Esophagus squamous epithelium (tissue), 5 donors: ENCODE results near the gene VBP1. TPM values are rescaled to one million over a fixed set of nuclear protein-coding genes. Genes with fewer than 3 reads are reported as not detected.
"Not testable (repeated sequence)": the region's sequence is repeated elsewhere in the genome, so short reads cannot be mapped to it uniquely, and the experiment has no call there.

Experiments
- DNase-seq: peaks from one replicate; lab custom pipeline; 2025; lab: John Stamatoyannopoulos, UW
- H3K27ac ChIP-seq, 4 donors: fragments of 200-600 bp; sonication (generic); one replicate each; pipeline ENCODE4 v1.5.1; 2016 to 2019; ENCODE audit warnings: mild to moderate bottlenecking in 1 of 4
- H3K27me3 ChIP-seq, 4 donors: fragments of 200-600 bp; sonication (generic); 1 replicate in 3 of 4; 2 replicates in 1 of 4; pipeline versions ENCODE4 v1.5.1 to v1.6.0; 2017 to 2021; ENCODE audit warnings: antibody characterized with exemption in 1 of 4
- H3K36me3 ChIP-seq, 3 donors: fragments of 200-600 bp; sonication (generic); one replicate each; pipeline ENCODE4 v1.5.1; 2016 to 2019
- H3K4me1 ChIP-seq, 3 donors: fragments of 200-600 bp; sonication (generic); one replicate each; pipeline ENCODE4 v1.5.1; 2017 to 2019
- H3K4me3 ChIP-seq, 4 donors: fragments of 200-600 bp; sonication (generic); 1 replicate in 3 of 4; 2 replicates in 1 of 4; pipeline ENCODE4 v1.5.1; 2016 to 2019; ENCODE audit warnings: mild to moderate bottlenecking in 2 of 4, moderate library complexity in 1 of 4
- H3K9me3 ChIP-seq, 3 donors: fragments of 200-600 bp; sonication (generic); one replicate each; pipeline ENCODE4 v1.5.1; 2016 to 2019
- POLR2A ChIP-seq, 4 donors: fragments of 450-650 bp; IDR thresholded peaks; one replicate each; pipeline ENCODE4 v1.6.1; 2017; ENCODE audit warnings: antibody characterized with exemption in 4 of 4, mild to moderate bottlenecking in 4 of 4, moderate library complexity in 3 of 4
- WGBS, 2 donors: methylation state at CpG; one replicate each; pipeline ENCODE4 v1.1.5; 2018; 5-methylcytosine and 5-hydroxymethylcytosine counted together
- intact Hi-C: fragments of 100-400 bp; cut with DNase I; formaldehyde crosslinking; loops from one replicate; pipeline ENCODE4 v1.15.0; 2022
- total RNA-seq, 4 donors: library from RNA; depleted of rRNA; stranded (reverse); fragments of >200 nt; gene quantifications; one replicate each; pipeline ENCODE4 v1.1.0, GENCODE V29; 2016
- TF ChIP-seq, protein P1 (sequence below), 6 experiments: fragments of 450-650 bp in 4 of 6; fragments of 200-600 bp in 2 of 6; sonication (generic) in 2 of 6; IDR thresholded peaks; one replicate each; pipeline ENCODE4 v1.5.1; 2016 to 2019; ENCODE audit warnings: antibody characterized with exemption in 6 of 6, mild to moderate bottlenecking in 4 of 6, moderate library complexity in 4 of 6
- donor health status: DM: yes; HTN: yes; CAD: no.

Gene VBP1
- total RNA-seq, 4 donors from 2014 or later, result 18.8 to 45.5 (median 32.9) TPM

DNA sequence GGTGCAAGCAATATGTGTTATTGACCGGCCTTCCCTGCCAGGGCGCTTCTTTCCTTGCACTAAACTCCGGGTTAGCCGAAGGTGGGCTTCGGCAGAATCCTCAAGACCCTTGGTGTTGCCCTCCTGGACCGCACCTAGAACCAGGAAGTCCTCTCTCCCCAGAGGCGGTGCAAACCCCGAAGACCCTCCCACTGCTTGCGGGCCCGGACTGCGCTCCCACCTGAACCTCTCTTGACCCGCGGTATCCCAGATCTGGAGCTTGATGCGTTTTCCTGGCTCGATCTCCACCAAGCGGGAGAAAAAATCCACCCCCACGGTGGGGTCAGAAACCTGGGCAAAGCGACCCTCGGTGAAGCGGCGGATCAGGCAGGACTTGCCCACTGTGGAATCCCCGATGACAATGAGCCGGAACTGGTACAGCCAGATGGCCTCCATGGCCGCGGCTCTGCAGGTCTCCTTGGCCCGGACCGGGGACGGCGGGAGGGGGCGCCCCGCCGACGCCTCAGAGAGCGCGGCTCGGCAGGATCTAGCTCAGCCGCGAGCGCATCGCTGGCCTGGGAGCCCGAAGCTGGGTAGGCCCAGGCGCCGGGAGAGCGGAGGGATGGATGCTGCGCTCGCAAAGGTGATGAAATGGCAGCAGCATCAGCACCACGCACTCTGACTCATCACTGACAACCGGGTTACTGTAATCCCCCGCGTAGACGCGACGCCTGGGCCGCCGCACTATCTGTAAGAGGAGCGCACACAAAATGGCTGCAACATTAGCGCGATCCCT lies 47.8 kb downstream of the VBP1 start, which contains the start of gene RAB39B:
Gene RAB39B (minus strand): TSS at position 638 of the 775 bp plus-strand sequence. CDS start 203 bp downstream, at position 435.
- no peak for TF ChIP-seq POLR2A (IDR thresholded peaks at IDR 0.05)
- TF ChIP-seq, protein P1, sequence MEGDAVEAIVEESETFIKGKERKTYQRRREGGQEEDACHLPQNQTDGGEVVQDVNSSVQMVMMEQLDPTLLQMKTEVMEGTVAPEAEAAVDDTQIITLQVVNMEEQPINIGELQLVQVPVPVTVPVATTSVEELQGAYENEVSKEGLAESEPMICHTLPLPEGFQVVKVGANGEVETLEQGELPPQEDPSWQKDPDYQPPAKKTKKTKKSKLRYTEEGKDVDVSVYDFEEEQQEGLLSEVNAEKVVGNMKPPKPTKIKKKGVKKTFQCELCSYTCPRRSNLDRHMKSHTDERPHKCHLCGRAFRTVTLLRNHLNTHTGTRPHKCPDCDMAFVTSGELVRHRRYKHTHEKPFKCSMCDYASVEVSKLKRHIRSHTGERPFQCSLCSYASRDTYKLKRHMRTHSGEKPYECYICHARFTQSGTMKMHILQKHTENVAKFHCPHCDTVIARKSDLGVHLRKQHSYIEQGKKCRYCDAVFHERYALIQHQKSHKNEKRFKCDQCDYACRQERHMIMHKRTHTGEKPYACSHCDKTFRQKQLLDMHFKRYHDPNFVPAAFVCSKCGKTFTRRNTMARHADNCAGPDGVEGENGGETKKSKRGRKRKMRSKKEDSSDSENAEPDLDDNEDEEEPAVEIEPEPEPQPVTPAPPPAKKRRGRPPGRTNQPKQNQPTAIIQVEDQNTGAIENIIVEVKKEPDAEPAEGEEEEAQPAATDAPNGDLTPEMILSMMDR (IDR thresholded peaks at IDR 0.05), result no peak
- intact Hi-C loops, result no loop called here
- Histone ChIP-seq H3K9me3 (no peaks in the 10 kb centered on the region), H3K4me1 (no peaks in the 10 kb centered on the region), H3K4me3 (peak within 1 kb of the TSS in 3 of 4 donors; percentile 26 to 60 (median 38)), H3K27me3 (peaks cover 0 to 5% (median 0%) of the 10 kb centered on the region in 4 donors), H3K36me3 (no peaks in the 10 kb centered on the region), H3K27ac (peak within 1 kb of the TSS in 2 of 4 donors; percentile 21 to 48)
- no peak for DNase-seq
- 10 to 38% methylated on average over 6 to 19 of the region's 58 CpGs for WGBS, 2 donors

DNA sequence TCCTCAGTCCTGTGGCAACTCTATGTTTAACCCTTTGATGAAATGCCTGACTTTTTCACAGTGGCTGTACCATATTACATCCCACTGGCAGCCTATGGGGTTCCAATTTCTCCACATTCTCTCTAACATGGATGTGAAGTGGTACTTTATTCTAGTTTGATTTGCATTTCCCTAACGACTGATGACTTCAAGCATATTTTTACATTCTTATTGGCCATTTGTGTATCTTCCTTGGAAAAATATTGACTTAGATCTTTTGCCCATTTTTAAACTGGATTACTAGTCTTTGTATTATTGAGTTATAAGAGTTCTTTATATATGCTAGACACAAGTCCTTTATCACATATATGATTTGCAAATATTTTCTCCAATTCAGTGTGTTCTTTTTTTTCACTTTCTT lies 50.2 kb downstream of the VBP1 start:
- Histone ChIP-seq H3K36me3 (no peaks in the 10 kb centered on the region), H3K27me3 (peaks cover 0 to 5% (median 0%) of the 10 kb centered on the region in 4 donors), H3K27ac (no peak overlapping the region), H3K4me3 (no peak overlapping the region), H3K4me1 (no peaks in the 10 kb centered on the region), H3K9me3 (no peaks in the 10 kb centered on the region)
- intact Hi-C loops, result no loop called here
- no peak for DNase-seq
- TF ChIP-seq, protein P1 (IDR thresholded peaks at IDR 0.05), result no peak
- TF ChIP-seq POLR2A (IDR thresholded peaks at IDR 0.05), result no peak
- WGBS, 2 donors, result 59 to 88% methylated on average over 1 of the region's 1 CpG

DNA sequence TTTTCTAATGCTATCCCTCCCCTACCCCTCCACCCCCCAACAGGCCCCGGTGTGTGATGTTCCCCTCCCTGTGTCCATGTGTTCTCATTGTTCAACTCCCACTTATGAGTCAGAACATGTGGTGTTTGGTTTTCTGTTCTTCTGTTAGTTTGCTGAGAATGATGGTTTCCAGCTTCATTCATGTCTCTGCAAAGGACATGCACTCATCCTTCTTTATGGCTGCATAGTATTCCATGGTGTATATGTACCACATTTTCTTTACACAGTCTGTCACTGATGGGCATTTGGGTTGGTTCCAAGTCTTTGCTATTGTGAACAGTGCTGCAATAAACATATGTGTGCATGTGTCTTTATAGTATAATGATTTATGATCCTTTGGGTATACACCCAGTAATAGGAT lies 51.7 kb downstream of the VBP1 start:
- H3K9me3 ChIP-seq, H3K4me3 ChIP-seq, H3K36me3 ChIP-seq, H3K27ac ChIP-seq, H3K4me1 ChIP-seq, H3K27me3 ChIP-seq, intact Hi-C loops, DNase-seq: not testable (repeated sequence)
- 80 to 100% methylated on average over 1 of the region's 1 CpG for WGBS, 2 donors

- H3K36me3 ChIP-seq, result no peaks in the 10 kb centered on the region
These were observed 54.7 kb downstream of the VBP1 start for GRCh38 chrX:155270969-155271368.

GRCh38 chrX:155279873-155280272 lies 63.6 kb downstream of the VBP1 start:
- WGBS, 2 donors, result 100% methylated on average over 1 of the region's 1 CpG
- Histone ChIP-seq H3K36me3 (no peaks in the 10 kb centered on the region), H3K4me1 (no peaks in the 10 kb centered on the region), H3K27ac (no peak overlapping the region), H3K4me3 (no peak overlapping the region), H3K9me3 (no peaks in the 10 kb centered on the region), H3K27me3 (no peaks in the 10 kb centered on the region)
- TF ChIP-seq, protein P1 (IDR thresholded peaks at IDR 0.05), result no peak
- TF ChIP-seq POLR2A (IDR thresholded peaks at IDR 0.05), result no peak
- no peak for DNase-seq
- intact Hi-C loops, result no loop called here

More at GRCh38 chrX:155270969-155271368, 54.7 kb downstream of the VBP1 start:
- 92 to 100% methylated on average over 1 of the region's 1 CpG for WGBS, 2 donors
- DNase-seq, result no peak
- TF ChIP-seq POLR2A (IDR thresholded peaks at IDR 0.05), result no peak
- TF ChIP-seq, protein P1 (IDR thresholded peaks at IDR 0.05), result no peak
- H3K9me3 ChIP-seq, result no peaks in the 10 kb centered on the region
- H3K4me1 ChIP-seq, result no peaks in the 10 kb centered on the region
- H3K4me3 ChIP-seq, result no peak overlapping the region
- H3K27ac ChIP-seq, result no peak overlapping the region
- no peaks in the 10 kb centered on the region for H3K27me3 ChIP-seq
- intact Hi-C loops, result no loop called here

Other genes with a start within 250 kb of the VBP1 start
- 1 to 10 TPM; 1.2 to 7.4 (median 4.3) TPM for gene F8, start 193.7 kb upstream of the VBP1 start, total RNA-seq
- 10 to 100 TPM in 3 of 4 donors, 1 to 10 TPM in 1; 7.8 to 51.7 (median 34.7) TPM for gene FUNDC2, start 189.6 kb upstream of the VBP1 start, total RNA-seq
- 10 to 100 TPM in 2 of 4 donors, 1 to 10 TPM in 2; 5.1 to 18.3 (median 13.3) TPM for gene CMC4, start 145.3 kb upstream of the VBP1 start, total RNA-seq
- 1 to 10 TPM in 3 of 4 donors, not detected in 1; 1.8 to 3.1 (median 3.1) TPM for gene MTCP1, start 145.3 kb upstream of the VBP1 start, total RNA-seq
- 10 to 100 TPM; 11.8 to 18.6 (median 17.1) TPM for gene BRCC3, start 145.0 kb upstream of the VBP1 start, total RNA-seq
- under 1 TPM; 0.08 to 0.41 (median 0.28) TPM for gene RAB39B, start 48.0 kb downstream of the VBP1 start, total RNA-seq
- gene CLIC2, start 118.2 kb downstream of the VBP1 start, total RNA-seq, result 1 to 10 TPM; 3.0 to 7.3 (median 5.2) TPM
- gene F8A2, start 165.6 kb downstream of the VBP1 start, total RNA-seq, result not detected
- 10 to 100 TPM in 2 of 4 donors, 1 to 10 TPM in 2; 1.2 to 12.7 (median 8.8) TPM for gene F8A3, start 242.2 kb downstream of the VBP1 start, total RNA-seq